Colon (tissue), 2 donors: ENCODE results near the gene TUBGCP2.

Experiments
- FAIRE-seq: peaks from 2 replicates; lab custom pipeline; 2012; peaks lifted over from hg19 to GRCh38; lab: Jason Lieb, UNC
- donor health status: control.
- donor health status: control.

TUBGCP2 gene

GRCh38 chr10:133308421-133309099 lies at the start of gene TUBGCP2, which contains the start of gene ZNF511:
Gene TUBGCP2, minus strand, starts transcription at chr10:133308872. Its CDS starts 5,931 bp downstream, at chr10:133302941.
Gene ZNF511, plus strand, starts transcription at chr10:133308914. Its CDS starts 30 bp downstream, at chr10:133308944.
- FAIRE-seq: no peak

- no peak for FAIRE-seq
Measured at GRCh38 chr10:133357285-133358161, 48.9 kb upstream of the TUBGCP2 start, which contains the start of gene FUOM. Gene FUOM, minus strand, starts transcription at chr10:133358019. Its CDS starts 12 bp downstream, at chr10:133358007.

- FAIRE-seq: no peak
Measured at GRCh38 chr10:133356549-133357284, 48.0 kb upstream of the TUBGCP2 start.

- no peak for FAIRE-seq
Measured at GRCh38 chr10:133355991-133356390, 47.3 kb upstream of the TUBGCP2 start.

- no peak for FAIRE-seq
Measured at GRCh38 chr10:133355266-133355665, 46.6 kb upstream of the TUBGCP2 start.

- FAIRE-seq: no peak
Measured at GRCh38 chr10:133354672-133355240, 46.1 kb upstream of the TUBGCP2 start.

GRCh38 chr10:133353988-133354605 lies 45.4 kb upstream of the TUBGCP2 start:
- FAIRE-seq: no peak

GRCh38 chr10:133353202-133353959 lies 44.7 kb upstream of the TUBGCP2 start:
- no peak for FAIRE-seq

- no peak for FAIRE-seq
Measured at GRCh38 chr10:133351408-133352318, 43.0 kb upstream of the TUBGCP2 start.

- no peak for FAIRE-seq
Measured at GRCh38 chr10:133350950-133351329, 42.3 kb upstream of the TUBGCP2 start.

- FAIRE-seq: no peak
Measured at GRCh38 chr10:133350283-133350949, 41.7 kb upstream of the TUBGCP2 start.

GRCh38 chr10:133349577-133350011 lies 40.9 kb upstream of the TUBGCP2 start:
- FAIRE-seq: no peak

- no peak for FAIRE-seq
Measured at GRCh38 chr10:133349160-133349568, 40.5 kb upstream of the TUBGCP2 start.

- FAIRE-seq: no peak
Measured at GRCh38 chr10:133347710-133348517, 39.2 kb upstream of the TUBGCP2 start.

GRCh38 chr10:133346413-133346812 lies 37.7 kb upstream of the TUBGCP2 start:
- FAIRE-seq: no peak

GRCh38 chr10:133344236-133344635 lies 35.6 kb upstream of the TUBGCP2 start:
- no peak for FAIRE-seq

- FAIRE-seq: no peak
Measured at GRCh38 chr10:133343558-133343957, 34.9 kb upstream of the TUBGCP2 start.

- FAIRE-seq: no peak
Measured at GRCh38 chr10:133342942-133343341, 34.3 kb upstream of the TUBGCP2 start.
